ENCODE measurements around the gene SLCO2B1. TPM values are rescaled to one million over a fixed set of nuclear protein-coding genes. Genes with fewer than 3 reads are reported as not detected.

SLCO2B1 gene
- total and polyA plus RNA-seq, 11 donors = 4.7 to 167 (median 15.8) TPM

DNA sequence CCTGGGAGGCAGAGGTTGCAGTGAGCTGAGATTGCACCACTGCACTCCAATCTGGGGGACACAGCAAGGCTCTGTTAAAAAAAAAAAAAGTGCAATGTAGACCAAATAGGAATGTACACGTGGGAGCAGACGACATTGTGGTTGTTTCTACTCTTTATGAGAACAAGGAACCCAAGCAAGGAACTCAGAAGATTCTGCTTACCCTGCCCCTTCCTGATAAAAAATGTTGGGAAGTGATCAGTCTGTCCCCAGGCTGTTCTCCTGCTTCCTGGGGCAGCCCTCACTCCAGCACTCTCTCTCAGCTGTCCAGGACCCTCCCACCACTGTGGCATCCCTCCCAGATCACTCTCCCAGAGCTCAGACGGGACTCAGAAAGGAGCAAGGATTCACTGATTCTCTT lies 31.8 kb downstream of the SLCO2B1 start:
- Histone ChIP-seq H3K36me3 (peaks cover 0 to 20% (median 0%) of the 10 kb centered on the region in 9 donors), H3K4me1 (peaks cover 0 to 89% (median 13%) of the 10 kb centered on the region in 12 donors), H3K27me3 (no peaks in the 10 kb centered on the region), H3K9me3 (no peaks in the 10 kb centered on the region), H3K27ac (peak overlapping the region in 7 of 12 donors; percentile 18 to 87 (median 63)), H3K4me3 (no peak overlapping the region)
- TF ChIP-seq POLR2A (IDR thresholded peaks at IDR 0.05) = no peak
- TF ChIP-seq, protein P1, sequence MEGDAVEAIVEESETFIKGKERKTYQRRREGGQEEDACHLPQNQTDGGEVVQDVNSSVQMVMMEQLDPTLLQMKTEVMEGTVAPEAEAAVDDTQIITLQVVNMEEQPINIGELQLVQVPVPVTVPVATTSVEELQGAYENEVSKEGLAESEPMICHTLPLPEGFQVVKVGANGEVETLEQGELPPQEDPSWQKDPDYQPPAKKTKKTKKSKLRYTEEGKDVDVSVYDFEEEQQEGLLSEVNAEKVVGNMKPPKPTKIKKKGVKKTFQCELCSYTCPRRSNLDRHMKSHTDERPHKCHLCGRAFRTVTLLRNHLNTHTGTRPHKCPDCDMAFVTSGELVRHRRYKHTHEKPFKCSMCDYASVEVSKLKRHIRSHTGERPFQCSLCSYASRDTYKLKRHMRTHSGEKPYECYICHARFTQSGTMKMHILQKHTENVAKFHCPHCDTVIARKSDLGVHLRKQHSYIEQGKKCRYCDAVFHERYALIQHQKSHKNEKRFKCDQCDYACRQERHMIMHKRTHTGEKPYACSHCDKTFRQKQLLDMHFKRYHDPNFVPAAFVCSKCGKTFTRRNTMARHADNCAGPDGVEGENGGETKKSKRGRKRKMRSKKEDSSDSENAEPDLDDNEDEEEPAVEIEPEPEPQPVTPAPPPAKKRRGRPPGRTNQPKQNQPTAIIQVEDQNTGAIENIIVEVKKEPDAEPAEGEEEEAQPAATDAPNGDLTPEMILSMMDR (IDR thresholded peaks at IDR 0.05) = no peak
- ATAC-seq (peak; percentile 38 to 66 (median 56)), DNase-seq (no peak)
- intact Hi-C loops (cut with DNase I) = no loop called here
- WGBS, 4 donors = 17 to 34% (median 24%) methylated on average over 3 of the region's 3 CpGs

DNA sequence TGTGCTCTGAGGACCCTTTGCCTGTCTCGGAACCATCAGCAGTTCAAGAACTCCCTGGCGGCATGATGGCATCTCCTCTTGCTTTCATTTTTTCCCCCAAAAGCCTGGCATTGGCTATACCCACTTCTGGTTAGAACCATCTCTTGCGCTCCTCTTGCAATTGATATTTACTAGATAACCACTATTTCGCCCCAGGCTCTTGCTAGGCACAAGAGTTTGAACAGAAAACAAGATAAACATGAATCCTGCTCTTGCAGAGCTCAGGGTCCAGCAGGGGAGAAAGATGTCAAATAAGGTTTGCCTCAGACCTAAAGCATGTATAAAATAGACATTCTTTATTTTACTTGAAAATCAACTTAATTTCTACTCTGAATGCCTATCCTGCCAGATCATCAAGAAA lies 33.1 kb downstream of the SLCO2B1 start:
- no peak for DNase-seq
- Histone ChIP-seq H3K27me3 (no peaks in the 10 kb centered on the region), H3K27ac (peak overlapping the region in 1 of 12 donors; percentile 87), H3K36me3 (peaks cover 0 to 20% (median 0%) of the 10 kb centered on the region in 9 donors), H3K9me3 (no peaks in the 10 kb centered on the region), H3K4me3 (no peak overlapping the region), H3K4me1 (peaks cover 0 to 88% (median 13%) of the 10 kb centered on the region in 12 donors)
- no peak for TF ChIP-seq POLR2A (IDR thresholded peaks at IDR 0.05)
- ATAC-seq = no peak
- 95 to 98% (median 97%) methylated on average over 4 of the region's 4 CpGs for WGBS, 4 donors
- intact Hi-C loops (cut with DNase I) = no loop called here

DNA sequence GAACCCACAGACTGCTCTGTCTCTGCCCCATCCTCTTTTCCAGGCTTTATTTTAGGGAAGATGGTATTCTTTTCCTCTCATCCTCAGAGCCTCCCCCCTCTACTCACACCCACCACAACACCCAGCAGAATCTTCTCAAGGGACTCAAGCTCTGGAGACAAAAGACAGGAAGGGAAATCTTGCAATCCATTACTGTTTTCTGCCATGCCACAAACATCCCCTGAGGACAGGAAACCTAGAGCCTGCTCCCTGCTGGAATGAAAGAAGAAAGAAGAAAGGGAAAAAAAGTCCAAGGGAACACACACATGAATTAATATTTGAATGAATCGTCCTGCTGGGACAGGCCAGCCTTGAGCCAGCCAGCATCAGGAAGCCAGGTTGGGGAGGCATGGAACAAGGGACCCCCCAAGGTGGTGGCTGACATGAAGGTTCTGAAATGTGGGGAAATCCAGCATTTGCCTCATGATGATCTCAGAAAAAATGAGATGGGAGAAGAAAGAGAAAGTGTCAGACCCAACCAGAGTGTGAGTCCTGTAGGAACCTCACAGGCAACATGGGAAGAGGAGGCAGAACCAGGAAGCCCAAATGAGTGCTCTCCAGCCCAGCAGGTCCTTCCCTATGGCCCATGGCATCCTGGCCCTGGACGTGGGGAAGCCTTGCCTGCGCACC lies 34.0 kb downstream of the SLCO2B1 start:
- no peak for ATAC-seq
- H3K27me3 ChIP-seq = no peaks in the 10 kb centered on the region
- WGBS, 4 donors = 69 to 71% (median 70%) methylated on average over 3 of the region's 3 CpGs
- H3K36me3 ChIP-seq = peaks cover 0 to 20% (median 0%) of the 10 kb centered on the region in 9 donors
- H3K4me1 ChIP-seq = peaks cover 0 to 91% (median 14%) of the 10 kb centered on the region in 12 donors
- intact Hi-C loops (cut with DNase I) = no loop called here
- DNase-seq = no peak
- H3K4me3 ChIP-seq = no peak overlapping the region
- H3K9me3 ChIP-seq = no peaks in the 10 kb centered on the region
- peak overlapping the region in 1 of 12 donors; percentile 87 for H3K27ac ChIP-seq
- TF ChIP-seq POLR2A (IDR thresholded peaks at IDR 0.05) = no peak
- TF ChIP-seq, protein P1 (IDR thresholded peaks at IDR 0.05) = no peak

DNA sequence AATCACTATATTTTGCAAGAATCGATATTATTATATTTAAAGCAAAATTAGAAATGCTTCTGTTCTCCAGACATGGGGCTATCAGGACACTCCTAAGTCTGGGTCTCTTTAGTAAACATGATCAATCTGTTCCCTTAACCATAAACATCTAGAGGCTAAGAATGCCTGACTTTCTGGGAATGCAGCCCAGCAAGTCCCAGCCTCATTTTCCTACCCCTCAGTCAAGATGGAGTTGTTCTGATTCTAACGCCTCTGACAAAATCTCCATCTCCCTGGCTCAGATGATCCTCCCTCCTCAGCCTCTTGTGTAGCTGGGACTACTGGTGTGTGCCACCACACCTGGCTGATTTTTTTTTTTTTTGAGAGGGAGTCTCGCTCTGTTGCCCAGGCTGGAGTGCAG lies 35.0 kb downstream of the SLCO2B1 start:
- TF ChIP-seq POLR2A (IDR thresholded peaks at IDR 0.05) = no peak
- TF ChIP-seq, protein P1 (IDR thresholded peaks at IDR 0.05) = no peak
- ATAC-seq = no peak
- Histone ChIP-seq H3K4me3 (no peak overlapping the region), H3K36me3 (peaks cover 0 to 23% (median 0%) of the 10 kb centered on the region in 9 donors), H3K9me3 (no peaks in the 10 kb centered on the region), H3K4me1 (peaks cover 0 to 91% (median 17%) of the 10 kb centered on the region in 12 donors), H3K27me3 (no peaks in the 10 kb centered on the region), H3K27ac (peak overlapping the region in 1 of 12 donors; percentile 87)
- DNase-seq = no peak
- 92 to 98% (median 96%) methylated on average over 3 of the region's 3 CpGs for WGBS, 4 donors
- intact Hi-C loops (cut with DNase I) = no loop called here

Measured in heart left ventricle (tissue), 16 donors.